ENCODE data around the gene LY9.

DNA sequence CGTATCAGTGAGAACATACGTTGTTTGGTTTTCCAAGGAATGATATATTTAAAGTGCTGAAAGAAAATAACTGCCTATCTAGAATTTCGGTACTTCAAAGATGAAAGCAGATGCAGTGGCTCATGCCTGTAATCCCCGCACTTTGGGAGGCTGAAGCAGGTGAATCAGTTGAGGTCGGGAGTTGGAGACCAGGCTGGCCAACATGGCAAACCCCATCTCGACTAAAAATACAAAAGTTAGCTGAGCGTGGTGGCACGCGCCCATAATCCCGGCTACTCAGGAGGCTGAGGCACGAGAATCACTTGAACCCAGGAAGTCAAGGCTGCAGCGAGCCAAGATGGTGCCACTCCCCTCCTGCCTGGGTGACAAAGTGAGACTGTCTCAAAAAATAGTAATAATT is 50.3 kb downstream of the LY9 start:
- TF ChIP-seq, protein P1, sequence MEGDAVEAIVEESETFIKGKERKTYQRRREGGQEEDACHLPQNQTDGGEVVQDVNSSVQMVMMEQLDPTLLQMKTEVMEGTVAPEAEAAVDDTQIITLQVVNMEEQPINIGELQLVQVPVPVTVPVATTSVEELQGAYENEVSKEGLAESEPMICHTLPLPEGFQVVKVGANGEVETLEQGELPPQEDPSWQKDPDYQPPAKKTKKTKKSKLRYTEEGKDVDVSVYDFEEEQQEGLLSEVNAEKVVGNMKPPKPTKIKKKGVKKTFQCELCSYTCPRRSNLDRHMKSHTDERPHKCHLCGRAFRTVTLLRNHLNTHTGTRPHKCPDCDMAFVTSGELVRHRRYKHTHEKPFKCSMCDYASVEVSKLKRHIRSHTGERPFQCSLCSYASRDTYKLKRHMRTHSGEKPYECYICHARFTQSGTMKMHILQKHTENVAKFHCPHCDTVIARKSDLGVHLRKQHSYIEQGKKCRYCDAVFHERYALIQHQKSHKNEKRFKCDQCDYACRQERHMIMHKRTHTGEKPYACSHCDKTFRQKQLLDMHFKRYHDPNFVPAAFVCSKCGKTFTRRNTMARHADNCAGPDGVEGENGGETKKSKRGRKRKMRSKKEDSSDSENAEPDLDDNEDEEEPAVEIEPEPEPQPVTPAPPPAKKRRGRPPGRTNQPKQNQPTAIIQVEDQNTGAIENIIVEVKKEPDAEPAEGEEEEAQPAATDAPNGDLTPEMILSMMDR (IDR thresholded peaks at IDR 0.05) = no peak
- TF ChIP-seq POLR2A (IDR thresholded peaks at IDR 0.05) = no peak

All from ovary (tissue), 3 donors.